PC-3 (cell line): ENCODE measurements around the gene CSRP1. TPM values are rescaled to one million over a fixed set of nuclear protein-coding genes. Genes with fewer than 3 reads are reported as not detected.

ENCODE experiments used
- ATAC-seq: fragments of 200-7000 bp; cut with Tn5 transposase; 2 replicates; pipeline ENCODE4 v1.9.1; 2020; ENCODE audit warnings: mild to moderate bottlenecking, moderate library complexity
- BruUV-seq: library from RNA; stranded (reverse); fragments of 400-500 nt; replicated peaks from 2 replicates; lab custom pipeline; 2021; lab: Mats Ljungman, UMichigan
- CTCF ChIA-PET: fragments of 300-600 bp; sonication (Branson Sonifier 250); formaldehyde crosslinking; loops from one replicate; lab custom pipeline; 2022; ENCODE audit warnings: antibody characterized with exemption; lab: Charles Lee
- POLR2A ChIA-PET: fragments of 300-600 bp; sonication (Branson Sonifier 250); formaldehyde crosslinking; loops from one replicate; lab custom pipeline; 2022; ENCODE audit warnings: antibody characterized with exemption; ENCODE audit not compliant: unreplicated experiment; lab: Charles Lee
- DNase-seq: peaks from one replicate; pipeline ENCODE4 v3.0.0-alpha.2; 2015
- H2AFZ ChIP-seq: fragments of 300-600 bp; sonication (generic); 2 replicates; pipeline ENCODE4 v1.6.0; 2016; ENCODE audit warnings: antibody characterized with exemption, low read length
- H3F3A ChIP-seq: fragments of 300-600 bp; sonication (generic); one replicate; pipeline ENCODE4 v1.6.0; 2017; ENCODE audit warnings: antibody characterized with exemption, low read length, control low read depth, mild to moderate bottlenecking; ENCODE audit not compliant: unreplicated experiment
- H3K27ac ChIP-seq: fragments of 300-600 bp; sonication (generic); 2 replicates; pipeline ENCODE4 v1.5.1; 2016; ENCODE audit warnings: mild to moderate bottlenecking, low read length
- H3K27me3 ChIP-seq: fragments of 300-600 bp; sonication (generic); 2 replicates; pipeline ENCODE4 v1.6.1; 2016; ENCODE audit warnings: low read length, mixed read lengths
- H3K36me3 ChIP-seq: fragments of 300-600 bp; sonication (generic); 2 replicates; pipeline ENCODE4 v1.6.1; 2016; ENCODE audit warnings: low read depth, mixed run types, low read length, mixed read lengths
- H3K4me1 ChIP-seq: fragments of 300-600 bp; sonication (generic); 2 replicates; pipeline ENCODE4 v1.5.1; 2016; ENCODE audit warnings: low read length; ENCODE audit not compliant: insufficient read depth
- H3K4me2 ChIP-seq: fragments of 300-600 bp; sonication (generic); 2 replicates; pipeline ENCODE4 v1.6.0; 2016; ENCODE audit warnings: low read length
- H3K4me3 ChIP-seq: fragments of 300-600 bp; sonication (generic); 2 replicates; pipeline ENCODE4 v1.5.1; 2016; ENCODE audit warnings: mild to moderate bottlenecking, low read length, mixed read lengths
- H3K79me2 ChIP-seq: fragments of 300-600 bp; sonication (generic); 2 replicates; pipeline ENCODE4 v1.6.1; 2017; ENCODE audit warnings: low read length, mixed read lengths
- H3K9ac ChIP-seq: fragments of 300-600 bp; sonication (generic); 2 replicates; pipeline ENCODE4 v1.6.0; 2016; ENCODE audit warnings: mild to moderate bottlenecking, low read length
- H3K9me2 ChIP-seq: fragments of 300-600 bp; sonication (generic); replicated peaks from 2 replicates; pipeline ENCODE4 v1.6.1; 2016; ENCODE audit warnings: mixed run types, low read length, mixed read lengths
- H3K9me3 ChIP-seq: fragments of 300-600 bp; sonication (generic); 2 replicates; pipeline ENCODE4 v1.6.1; 2016; ENCODE audit warnings: low read length, mixed read lengths
- H4K20me1 ChIP-seq: fragments of 300-600 bp; sonication (generic); 2 replicates; pipeline ENCODE4 v1.6.1; 2016; ENCODE audit warnings: low read length, mixed read lengths
- EZH2 ChIP-seq: fragments of 300-600 bp; sonication (generic); IDR thresholded peaks from one replicate; pipeline ENCODE4 v1.6.1; 2017; ENCODE audit warnings: antibody characterized with exemption, mild to moderate bottlenecking, low read length; ENCODE audit not compliant: unreplicated experiment
- EZH2phosphoT487 ChIP-seq: fragments of 300-600 bp; sonication (generic); IDR thresholded peaks from 2 replicates; pipeline ENCODE4 v1.6.1; 2018; ENCODE audit warnings: mild to moderate bottlenecking, antibody characterized with exemption, low read length, borderline replicate concordance
- intact Hi-C: fragments of 100-400 bp; cut with micrococcal nuclease; formaldehyde crosslinking; loops from 2 replicates; pipeline ENCODE4 v1.9.0; 2023
- total RNA-seq: library from RNA; depleted of rRNA; stranded (reverse); fragments of >200 nt; gene quantifications from 2 replicates; pipeline ENCODE4 v1.2.3, GENCODE V29; 2014
- TF ChIP-seq, protein P1 (sequence below): fragments of 300-600 bp; sonication (generic); conservative IDR thresholded peaks from 2 replicates; pipeline ENCODE4 v1.5.1; 2017; ENCODE audit warnings: antibody characterized with exemption, low read depth, mild to moderate bottlenecking, low read length

The CSRP1 gene
- total RNA-seq, 1 experiment from 2014 or later: 147 TPM

DNA sequence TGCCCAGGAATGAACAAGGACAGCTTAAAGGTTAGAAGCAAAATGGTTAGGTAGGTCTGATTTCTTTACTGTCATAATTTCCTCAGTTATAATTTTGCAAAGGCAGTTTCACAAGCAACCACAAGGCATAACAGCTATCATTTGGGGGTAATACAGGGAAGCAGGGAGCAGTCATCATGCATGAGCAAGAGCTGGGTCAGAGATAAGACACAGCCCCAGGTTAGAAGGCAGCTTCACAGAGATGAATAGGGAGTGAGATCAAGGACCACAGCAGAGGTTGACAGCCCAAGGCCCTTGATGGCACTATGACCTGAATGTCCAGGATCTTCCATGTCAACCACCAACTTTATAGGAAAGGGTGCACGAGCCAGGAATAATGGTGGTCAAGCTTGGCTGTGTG, 9.0 kb upstream of the CSRP1 start:
- BruUV-seq: no TSS peak
- H3K9ac ChIP-seq: no peak overlapping the region
- TF ChIP-seq EZH2phosphoT487 (no peak), EZH2 (no peak)
- TF ChIP-seq, protein P1, sequence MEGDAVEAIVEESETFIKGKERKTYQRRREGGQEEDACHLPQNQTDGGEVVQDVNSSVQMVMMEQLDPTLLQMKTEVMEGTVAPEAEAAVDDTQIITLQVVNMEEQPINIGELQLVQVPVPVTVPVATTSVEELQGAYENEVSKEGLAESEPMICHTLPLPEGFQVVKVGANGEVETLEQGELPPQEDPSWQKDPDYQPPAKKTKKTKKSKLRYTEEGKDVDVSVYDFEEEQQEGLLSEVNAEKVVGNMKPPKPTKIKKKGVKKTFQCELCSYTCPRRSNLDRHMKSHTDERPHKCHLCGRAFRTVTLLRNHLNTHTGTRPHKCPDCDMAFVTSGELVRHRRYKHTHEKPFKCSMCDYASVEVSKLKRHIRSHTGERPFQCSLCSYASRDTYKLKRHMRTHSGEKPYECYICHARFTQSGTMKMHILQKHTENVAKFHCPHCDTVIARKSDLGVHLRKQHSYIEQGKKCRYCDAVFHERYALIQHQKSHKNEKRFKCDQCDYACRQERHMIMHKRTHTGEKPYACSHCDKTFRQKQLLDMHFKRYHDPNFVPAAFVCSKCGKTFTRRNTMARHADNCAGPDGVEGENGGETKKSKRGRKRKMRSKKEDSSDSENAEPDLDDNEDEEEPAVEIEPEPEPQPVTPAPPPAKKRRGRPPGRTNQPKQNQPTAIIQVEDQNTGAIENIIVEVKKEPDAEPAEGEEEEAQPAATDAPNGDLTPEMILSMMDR: no peak
- POLR2A ChIA-PET: no interaction called here
- no peaks in the 10 kb centered on the region for H3F3A ChIP-seq
- no peak overlapping the region for H3K27ac ChIP-seq
- no peak overlapping the region for H3K4me3 ChIP-seq
- no peaks in the 10 kb centered on the region for H3K9me2 ChIP-seq
- no peaks in the 10 kb centered on the region for H4K20me1 ChIP-seq
- no peak overlapping the region for H2AFZ ChIP-seq
- peaks cover 52% of the 10 kb centered on the region for H3K4me1 ChIP-seq
- DNase-seq (no peak), ATAC-seq (no peak)
- H3K27me3 ChIP-seq: no peaks in the 10 kb centered on the region
- H3K9me3 ChIP-seq: no peaks in the 10 kb centered on the region
- intact Hi-C loops: no loop called here
- no peak overlapping the region for H3K4me2 ChIP-seq
- CTCF ChIA-PET: interaction anchor here (1.0 kb wide), 1 partner anchor 34 kb away, joined by 4 read pairs; no protein-coding TSS in a partner anchor
- no peaks in the 10 kb centered on the region; the same call in 1 of the 2 replicates for H3K36me3 ChIP-seq
- H3K79me2 ChIP-seq: no peaks in the 10 kb centered on the region

DNA sequence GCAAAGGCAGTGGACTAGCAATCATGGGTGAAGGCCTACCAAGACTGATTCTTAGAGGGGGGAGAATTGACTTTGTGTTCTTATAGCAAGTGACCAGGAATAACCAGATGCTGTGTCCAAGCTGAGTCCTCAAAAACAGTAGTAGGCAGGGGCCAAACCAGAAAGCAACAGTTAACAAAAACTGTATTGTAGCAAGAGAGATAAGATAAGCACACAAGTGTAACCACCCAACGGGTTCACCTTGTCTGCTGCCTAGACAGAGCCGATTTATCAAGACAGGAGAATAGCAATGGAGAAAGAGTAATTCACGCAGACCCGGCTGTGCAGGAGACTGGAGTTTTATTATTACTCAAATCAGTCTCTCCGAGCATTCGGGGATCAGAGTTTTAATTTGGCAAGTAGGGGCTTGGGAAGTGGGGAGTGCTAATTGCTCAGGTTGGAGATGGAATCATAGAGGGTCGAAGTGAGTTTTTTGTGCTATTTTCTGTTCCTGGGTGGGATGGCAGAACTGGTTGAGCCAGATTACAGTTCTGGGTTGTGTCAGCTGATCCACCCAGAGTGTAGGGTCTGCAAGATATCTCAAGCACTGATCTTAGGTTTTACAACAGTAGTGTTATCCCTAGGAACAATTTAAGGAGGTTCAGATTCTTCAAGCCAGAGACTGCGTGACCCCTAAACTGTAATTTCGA, 8.3 kb upstream of the CSRP1 start:
- intact Hi-C loops: no loop called here
- Histone ChIP-seq H3K4me1 (peaks cover 57% of the 10 kb centered on the region), H3K4me2 (no peak overlapping the region), H3F3A (no peaks in the 10 kb centered on the region), H3K27ac (no peak overlapping the region), H3K36me3 (no peaks in the 10 kb centered on the region; the same call in 1 of the 2 replicates), H3K9me3 (no peaks in the 10 kb centered on the region), H3K27me3 (no peaks in the 10 kb centered on the region), H4K20me1 (no peaks in the 10 kb centered on the region), H3K9ac (no peak overlapping the region), H3K4me3 (no peak overlapping the region), H3K9me2 (no peaks in the 10 kb centered on the region), H2AFZ (no peak overlapping the region), H3K79me2 (no peaks in the 10 kb centered on the region)
- TF ChIP-seq EZH2 (no peak), EZH2phosphoT487 (no peak)
- TF ChIP-seq, protein P1: no peak
- ChIA-PET CTCF (interaction anchor here (1.0 kb wide), 1 partner anchor 33 kb away, joined by 4 read pairs; no protein-coding TSS in a partner anchor), POLR2A (no interaction called here)
- DNase-seq (no peak), ATAC-seq (no peak)
- no TSS peak for BruUV-seq

DNA sequence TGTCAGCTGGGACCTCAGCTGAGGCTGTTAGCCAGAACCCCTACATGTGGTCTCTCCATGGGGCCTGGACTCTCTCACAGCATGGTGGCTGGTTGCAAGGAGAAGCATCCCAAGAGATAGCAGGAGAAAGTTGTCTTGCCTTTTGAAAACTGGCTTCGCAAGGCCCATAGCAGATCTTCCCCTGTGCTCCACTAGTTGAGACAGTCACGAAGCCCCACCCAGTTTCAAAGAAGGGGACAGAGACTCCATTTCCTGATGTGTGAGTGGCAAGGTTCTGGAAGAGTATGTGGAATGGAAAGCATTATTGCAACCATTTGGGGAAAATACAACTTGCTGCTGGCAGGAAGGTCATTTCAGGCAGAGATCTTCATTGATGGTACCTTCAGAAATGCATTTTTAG, 7.5 kb upstream of the CSRP1 start:
- Histone ChIP-seq H3K9ac (no peak overlapping the region), H3K4me1 (peaks cover 59% of the 10 kb centered on the region), H3K27me3 (no peaks in the 10 kb centered on the region), H3F3A (no peaks in the 10 kb centered on the region), H4K20me1 (no peaks in the 10 kb centered on the region), H3K4me3 (no peak overlapping the region), H3K4me2 (no peak overlapping the region), H3K79me2 (no peaks in the 10 kb centered on the region), H3K9me2 (no peaks in the 10 kb centered on the region), H3K9me3 (no peaks in the 10 kb centered on the region), H2AFZ (no peak overlapping the region), H3K27ac (no peak overlapping the region), H3K36me3 (no peaks in the 10 kb centered on the region; the same call in 1 of the 2 replicates)
- ChIA-PET POLR2A (interaction anchor here (0.5 kb wide), 1 partner anchor 9 kb away, joined by 3 read pairs; no protein-coding TSS in a partner anchor), CTCF (no interaction called here)
- BruUV-seq: no TSS peak
- ATAC-seq: no peak
- intact Hi-C loops: no loop called here
- DNase-seq: no peak
- no peak for TF ChIP-seq EZH2
- no peak for TF ChIP-seq EZH2phosphoT487
- TF ChIP-seq, protein P1: no peak
